H1 (cell line): ENCODE data around the gene MFAP3L.

ENCODE experiments used
- EZH2 ChIP-seq: fragments of 200-600 bp; sonication (generic); IDR thresholded peaks from 2 replicates; pipeline ENCODE4 v1.7.1; 2012; ENCODE audit warnings: low read depth, mild to moderate bottlenecking, moderate library complexity, low read length, inconsistent platforms; ENCODE audit not compliant: severe bottlenecking
- GABPA ChIP-seq: IDR thresholded peaks from 2 replicates; pipeline ENCODE4 v1.6.1; 2011; ENCODE audit warnings: mild to moderate bottlenecking, low read length, moderate library complexity, borderline replicate concordance; ENCODE audit not compliant: insufficient read depth
- GTF2F1 ChIP-seq: IDR thresholded peaks from 2 replicates; pipeline ENCODE4 v1.6.1; 2012; ENCODE audit warnings: low read depth, low read length, improper control_type of control experiment, borderline replicate concordance
- KDM5A ChIP-seq: fragments of 200-600 bp; IDR thresholded peaks from 2 replicates; pipeline ENCODE4 v1.7.1; 2012; ENCODE audit warnings: mild to moderate bottlenecking, low read length, inconsistent platforms, mixed read lengths
- TAF1 ChIP-seq: IDR thresholded peaks from 2 replicates; pipeline ENCODE4 v1.6.1; 2011; ENCODE audit warnings: mild to moderate bottlenecking, low read depth, low read length

DNA sequence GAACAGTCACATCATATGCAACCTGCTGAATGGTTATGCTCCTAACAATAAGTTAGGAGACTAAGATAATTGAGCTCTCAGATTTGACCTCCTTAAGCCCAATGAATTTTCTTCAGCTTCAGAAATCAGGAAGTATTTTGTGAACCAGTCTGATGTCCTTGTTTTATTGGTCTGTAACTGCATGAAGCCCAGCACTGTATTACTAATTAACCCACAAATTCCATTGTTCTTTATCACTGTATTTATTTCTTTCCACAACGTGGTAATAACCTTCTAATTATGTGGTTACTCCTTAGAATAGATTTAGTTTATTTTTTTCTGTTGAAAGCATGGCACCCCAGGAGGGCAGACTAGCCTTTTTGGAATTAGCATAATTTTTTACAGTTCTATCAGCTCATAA, 3.9 kb upstream of the MFAP3L start:
- TF ChIP-seq KDM5A (no peak), TAF1 (no peak), GTF2F1 (no peak), GABPA (no peak), EZH2 (no peak)
